Transverse colon (tissue), 4 donors: ENCODE results near the gene TRPV4. TPM values are rescaled to one million over a fixed set of nuclear protein-coding genes. Genes with fewer than 3 reads are reported as not detected.

Source experiments
- DNase-seq: peaks from one replicate; pipeline ENCODE4 v3.0.0-alpha.2; 2019
- H3K27ac ChIP-seq, 4 donors: fragments of 200-600 bp; sonication (generic); 2 replicates each; pipeline ENCODE4 v1.5.1; 2016 to 2018; ENCODE audit warnings: inconsistent platforms in 4 of 4
- H3K27me3 ChIP-seq: fragments of 200-600 bp; sonication (generic); 2 replicates; pipeline ENCODE4 v1.5.1; 2017; ENCODE audit warnings: inconsistent platforms
- H3K36me3 ChIP-seq, 4 donors: fragments of 200-600 bp; sonication (generic); 2 replicates each; pipeline ENCODE4 v1.5.1; 2017 to 2019; ENCODE audit warnings: inconsistent platforms in 4 of 4
- H3K4me1 ChIP-seq, 4 donors: fragments of 200-600 bp; sonication (generic); 2 replicates each; pipeline ENCODE4 v1.5.1; 2017 to 2020; ENCODE audit warnings: inconsistent platforms in 4 of 4
- H3K4me3 ChIP-seq, 4 donors: fragments of 200-600 bp; sonication (generic); 1 replicate in 1 of 4; 2 replicates in 3 of 4; pipeline versions ENCODE4 v1.5.1 to v1.6.1; 2017 to 2019; ENCODE audit warnings: inconsistent platforms in 4 of 4
- H3K9me3 ChIP-seq, 2 donors: fragments of 200-600 bp; sonication (generic); 2 replicates each; pipeline ENCODE4 v1.5.1; 2017 to 2019; ENCODE audit warnings: inconsistent platforms in 2 of 2
- CTCF ChIP-seq, 5 experiments: fragments of 200-600 bp in 3 of 5; fragments of 450-650 bp in 2 of 5; sonication (generic) in 3 of 5; IDR thresholded peaks; 1 replicate in 2 of 5; 2 replicates in 3 of 5; pipeline ENCODE4 v1.5.1; 2016 to 2017; ENCODE audit warnings: antibody characterized with exemption in 5 of 5, inconsistent platforms in 3 of 5, mild to moderate bottlenecking in 2 of 5, moderate library complexity in 1 of 5
- EP300 ChIP-seq: sonication (generic); formaldehyde crosslinking; IDR thresholded peaks from one replicate; pipeline ENCODE4 v1.6.1; 2017; ENCODE audit warnings: antibody characterized with exemption, low read depth
- POLR2A ChIP-seq: fragments of 450-650 bp; IDR thresholded peaks from one replicate; pipeline ENCODE4 v1.6.1; 2016; ENCODE audit warnings: antibody characterized with exemption, mild to moderate bottlenecking, moderate library complexity
- POLR2AphosphoS5 ChIP-seq, 3 donors: sonication (generic); formaldehyde crosslinking; IDR thresholded peaks; one replicate each; pipeline ENCODE4 v1.6.1; 2016; ENCODE audit warnings: antibody characterized with exemption in 3 of 3
- WGBS, 2 donors: methylation state at CpG; one replicate each; pipeline ENCODE4 v1.1.5; 2018; ENCODE audit warnings: low coverage in 1 of 2; 5-methylcytosine and 5-hydroxymethylcytosine counted together
- in situ Hi-C, 4 donors: fragments of 200-750 bp; cut with MboI; loops; one replicate each; pipeline versions ENCODE4 v1.15.0 to v1.15.1; 2017; ENCODE audit warnings: low sequenced_read_pairs in 3 of 4, low pct_ligation_motif_present in 1 of 4, low pct_unique_long_range_greater_than_20kb in 1 of 4
- intact Hi-C: fragments of 100-400 bp; cut with DNase I; formaldehyde crosslinking; loops from one replicate; pipeline ENCODE4 v1.15.1; 2023; ENCODE audit warnings: low total_unique reads
- total RNA-seq, 4 donors: library from RNA; depleted of rRNA; stranded (reverse); fragments of >200 nt; gene quantifications; one replicate each; pipeline ENCODE4 v1.1.0, GENCODE V29; 2016

Gene TRPV4
- total RNA-seq, 4 donors from 2014 or later, result 0.27 TPM; not detected in 3

GRCh38 chr12:109786799-109787198 lies 46.4 kb downstream of the TRPV4 start:
- no peaks in the 10 kb centered on the region for H3K9me3 ChIP-seq
- H3K4me3 ChIP-seq, result no peak overlapping the region
- intact Hi-C loops, result no loop called here
- H3K36me3 ChIP-seq, result no peaks in the 10 kb centered on the region
- H3K27ac ChIP-seq, result no peak overlapping the region
- TF ChIP-seq POLR2A (no peak), CTCF (IDR thresholded peaks at IDR 0.05) (no peak), EP300 (no peak), POLR2AphosphoS5 (IDR thresholded peaks at IDR 0.05) (no peak)
- in situ Hi-C loops, result no loop called here
- WGBS, 2 donors, result 80 to 85% methylated on average over 1 to 9 of the region's 9 CpGs
- H3K27me3 ChIP-seq, result no peaks in the 10 kb centered on the region
- no peaks in the 10 kb centered on the region for H3K4me1 ChIP-seq
- no peak for DNase-seq

DNA sequence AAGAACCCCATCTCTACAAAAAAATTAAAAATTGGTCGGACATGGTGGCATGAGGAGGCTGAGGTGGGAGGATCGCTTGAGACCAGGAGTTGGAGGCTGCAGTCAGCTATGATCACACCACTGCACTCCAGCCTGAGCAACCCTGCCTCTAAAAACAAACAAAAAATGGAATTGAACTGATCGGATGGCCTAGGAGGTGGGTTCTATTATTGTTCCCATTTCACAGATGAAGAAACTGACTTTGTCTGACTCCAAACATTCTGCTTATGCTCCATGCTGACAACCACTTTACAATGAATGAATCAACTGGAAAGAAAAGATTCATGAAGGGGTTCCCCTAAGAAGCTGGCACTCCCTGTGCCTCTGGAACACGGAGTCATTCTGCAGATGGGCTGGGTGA lies 47.3 kb downstream of the TRPV4 start:
- no peaks in the 10 kb centered on the region for H3K4me1 ChIP-seq
- H3K36me3 ChIP-seq, result no peaks in the 10 kb centered on the region
- H3K9me3 ChIP-seq, result no peaks in the 10 kb centered on the region
- no peak overlapping the region for H3K27ac ChIP-seq
- no peak overlapping the region for H3K4me3 ChIP-seq
- DNase-seq, result no peak
- in situ Hi-C loops (no loop called here), intact Hi-C loops (no loop called here)
- 85% methylated on average over 4 of the region's 4 CpGs; no CpG with 5 or more reads in 1 of the 2 donors for WGBS, 2 donors
- no peaks in the 10 kb centered on the region for H3K27me3 ChIP-seq
- no peak for TF ChIP-seq POLR2A
- no peak for TF ChIP-seq EP300
- TF ChIP-seq CTCF (IDR thresholded peaks at IDR 0.05), result no peak
- TF ChIP-seq POLR2AphosphoS5 (IDR thresholded peaks at IDR 0.05), result no peak

GRCh38 chr12:109783965-109784244 lies 49.3 kb downstream of the TRPV4 start:
- H3K9me3 ChIP-seq, result no peaks in the 10 kb centered on the region
- TF ChIP-seq POLR2AphosphoS5 (IDR thresholded peaks at IDR 0.05) (no peak), POLR2A (no peak), EP300 (no peak)
- in situ Hi-C loops (no loop called here), intact Hi-C loops (no loop called here)
- no peaks in the 10 kb centered on the region for H3K4me1 ChIP-seq
- no peaks in the 10 kb centered on the region for H3K27me3 ChIP-seq
- no peak for DNase-seq
- no peak overlapping the region for H3K4me3 ChIP-seq
- 64 to 70% methylated on average over 4 to 7 of the region's 8 CpGs for WGBS, 2 donors
- no peaks in the 10 kb centered on the region for H3K36me3 ChIP-seq
- H3K27ac ChIP-seq, result no peak overlapping the region

- intact Hi-C loops, result no loop called here
- H3K9me3 ChIP-seq, result no peaks in the 10 kb centered on the region
- H3K27me3 ChIP-seq, result no peaks in the 10 kb centered on the region
- no peak overlapping the region for H3K27ac ChIP-seq
- TF ChIP-seq POLR2AphosphoS5 (IDR thresholded peaks at IDR 0.05), result no peak
- TF ChIP-seq POLR2A, result no peak
- TF ChIP-seq EP300, result no peak
- TF ChIP-seq CTCF (IDR thresholded peaks at IDR 0.05), result no peak
- 81% methylated on average over 28 of the region's 28 CpGs; no CpG with 5 or more reads in 1 of the 2 donors for WGBS, 2 donors
- in situ Hi-C loops, result no loop called here
- no peaks in the 10 kb centered on the region for H3K36me3 ChIP-seq
- DNase-seq, result no peak
- H3K4me3 ChIP-seq, result no peak overlapping the region
- H3K4me1 ChIP-seq, result no peaks in the 10 kb centered on the region
Observed at GRCh38 chr12:109783135-109783964, 49.8 kb downstream of the TRPV4 start.
